IPS-18a (cell line): Measurements from ENCODE around the gene SCG5.

Experiments used
- H3K27ac ChIP-seq: one replicate; pipeline ENCODE4 v1.5.1; 2013; ENCODE audit warnings: low read length
- H3K27me3 ChIP-seq: one replicate; pipeline ENCODE4 v1.6.1; 2013; ENCODE audit warnings: mild to moderate bottlenecking, low read length; ENCODE audit not compliant: control insufficient read depth, insufficient read depth
- H3K36me3 ChIP-seq: one replicate; pipeline ENCODE4 v1.6.1; 2013; ENCODE audit warnings: low read depth, low read length; ENCODE audit not compliant: control insufficient read depth
- H3K4me1 ChIP-seq: one replicate; pipeline ENCODE4 v1.6.1; 2013; ENCODE audit warnings: low read depth, low read length; ENCODE audit not compliant: control insufficient read depth
- H3K4me3 ChIP-seq: one replicate; pipeline ENCODE4 v1.5.1; 2013; ENCODE audit warnings: low read length
- H3K9ac ChIP-seq: one replicate; pipeline ENCODE4 v1.6.1; 2013; ENCODE audit warnings: mild to moderate bottlenecking, low read length, moderate library complexity
- H3K9me3 ChIP-seq: one replicate; pipeline ENCODE4 v1.6.1; 2013; ENCODE audit warnings: low read depth, low read length; ENCODE audit not compliant: control insufficient read depth

The SCG5 gene

DNA sequence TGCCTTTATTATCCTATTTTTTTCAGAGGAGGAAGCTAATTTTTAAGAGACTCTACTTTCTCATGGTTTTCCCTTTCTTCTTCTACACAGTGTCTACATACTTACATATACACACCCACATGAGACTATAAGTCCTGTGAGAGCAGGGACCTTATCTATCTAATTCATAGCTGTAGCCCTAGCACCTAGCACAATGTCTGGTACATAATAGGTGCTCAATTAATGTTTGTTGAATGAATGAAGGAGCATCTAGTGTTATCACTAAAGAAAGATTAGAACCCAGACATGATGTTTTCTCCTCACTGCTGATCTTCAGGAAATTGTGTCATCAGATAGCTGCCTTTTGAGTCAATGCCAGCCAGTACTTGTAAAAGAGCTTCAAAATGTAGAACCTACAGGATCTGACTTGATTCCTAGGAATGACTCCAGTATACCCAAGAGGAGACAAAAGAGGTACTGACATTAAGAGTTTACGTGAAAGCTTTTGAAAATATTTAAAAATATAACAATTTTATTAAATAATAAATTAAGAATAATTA lies 2.5 kb downstream of the SCG5 start:
- peaks cover 18% of the 10 kb centered on the region for H3K4me1 ChIP-seq
- H3K9ac ChIP-seq = no peak overlapping the region
- no peaks in the 10 kb centered on the region for H3K27me3 ChIP-seq
- no peaks in the 10 kb centered on the region for H3K36me3 ChIP-seq
- no peak overlapping the region for H3K27ac ChIP-seq
- no peak overlapping the region for H3K4me3 ChIP-seq
- H3K9me3 ChIP-seq = no peaks in the 10 kb centered on the region

- Histone ChIP-seq H3K4me1 (peaks cover 13% of the 10 kb centered on the region), H3K4me3 (no peak overlapping the region), H3K36me3 (no peaks in the 10 kb centered on the region), H3K9me3 (no peaks in the 10 kb centered on the region), H3K9ac (no peak overlapping the region), H3K27me3 (no peaks in the 10 kb centered on the region), H3K27ac (no peak overlapping the region)
Observed at GRCh38 chr15:32646291-32646690, 4.8 kb downstream of the SCG5 start.

DNA sequence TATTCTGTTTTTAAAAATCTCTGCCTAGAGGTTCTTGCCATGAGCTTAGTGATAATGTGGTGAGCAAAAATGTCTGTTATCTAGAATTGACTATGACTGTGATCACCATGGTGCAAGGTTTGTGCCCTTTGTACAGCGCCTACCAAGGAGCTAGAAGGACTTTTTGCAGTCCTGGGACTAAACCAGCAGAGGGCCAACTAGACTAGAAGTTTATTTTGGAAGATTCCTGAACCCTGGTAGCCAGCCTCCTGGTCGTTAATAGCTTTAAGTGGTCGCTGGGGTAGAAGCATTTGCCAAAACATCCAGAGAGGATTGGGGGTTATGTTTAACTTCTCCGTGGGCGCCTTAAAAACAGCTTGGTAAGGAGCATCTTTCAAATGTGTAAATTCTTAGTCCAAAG lies 7.8 kb downstream of the SCG5 start:
- Histone ChIP-seq H3K27me3 (no peaks in the 10 kb centered on the region), H3K4me1 (peaks cover 7% of the 10 kb centered on the region), H3K9me3 (no peaks in the 10 kb centered on the region), H3K4me3 (no peak overlapping the region), H3K9ac (no peak overlapping the region), H3K27ac (no peak overlapping the region), H3K36me3 (no peaks in the 10 kb centered on the region)

DNA sequence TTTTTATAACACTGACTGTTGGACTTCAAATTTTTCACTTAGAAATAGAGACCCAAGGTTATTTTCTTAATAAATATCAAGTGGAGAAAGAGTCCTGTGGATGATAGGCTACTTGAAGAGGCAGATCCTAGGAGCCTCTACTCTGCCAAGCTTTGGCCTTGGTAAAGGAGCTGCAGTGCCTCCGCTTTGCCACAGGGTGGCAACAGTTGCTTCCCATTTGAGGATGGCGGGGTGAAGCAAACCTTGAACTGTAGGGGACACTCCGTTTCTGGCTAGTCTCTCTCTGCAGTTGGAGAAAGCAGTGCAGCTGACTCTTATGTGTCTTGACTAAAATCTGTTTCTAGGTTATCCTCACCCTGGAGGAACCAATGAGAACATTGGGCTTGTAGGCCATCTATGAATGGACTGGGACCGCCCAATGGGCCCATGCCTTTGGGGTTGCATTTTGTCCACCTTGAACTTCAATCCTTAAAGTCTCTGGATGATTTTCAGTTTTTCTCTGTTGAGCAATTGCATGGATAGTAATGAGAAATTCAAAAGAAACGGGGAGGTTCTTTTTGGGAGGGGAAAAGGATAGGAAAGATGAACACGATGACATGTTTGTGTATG lies 9.8 kb downstream of the SCG5 start:
- no peak overlapping the region for H3K9ac ChIP-seq
- no peaks in the 10 kb centered on the region for H3K36me3 ChIP-seq
- peaks cover 7% of the 10 kb centered on the region for H3K4me1 ChIP-seq
- no peaks in the 10 kb centered on the region for H3K27me3 ChIP-seq
- H3K9me3 ChIP-seq = no peaks in the 10 kb centered on the region
- no peak overlapping the region for H3K4me3 ChIP-seq
- no peak overlapping the region for H3K27ac ChIP-seq

DNA sequence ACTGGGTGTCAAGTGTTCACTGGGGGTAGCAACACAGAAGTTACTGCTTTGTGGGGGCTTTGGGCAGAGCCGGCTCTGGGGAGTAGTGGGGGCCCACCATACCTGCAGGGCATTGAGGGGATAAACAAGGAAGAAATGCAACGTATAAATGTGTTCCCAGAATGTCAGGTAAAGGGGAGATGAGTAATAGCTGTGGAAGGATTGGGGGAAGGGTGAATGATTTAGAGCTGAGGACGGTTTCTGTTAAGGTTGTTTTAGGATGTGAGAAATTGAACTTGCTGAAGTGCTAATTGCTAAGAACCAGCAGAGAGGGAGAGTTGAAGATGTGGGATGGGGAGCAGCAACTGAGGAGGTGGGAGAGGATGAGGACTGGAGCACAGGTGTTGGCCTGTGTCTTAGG lies 10.7 kb downstream of the SCG5 start:
- H3K36me3 ChIP-seq = no peaks in the 10 kb centered on the region
- peaks cover 7% of the 10 kb centered on the region for H3K4me1 ChIP-seq
- no peak overlapping the region for H3K27ac ChIP-seq
- H3K27me3 ChIP-seq = no peaks in the 10 kb centered on the region
- H3K4me3 ChIP-seq = no peak overlapping the region
- H3K9me3 ChIP-seq = no peaks in the 10 kb centered on the region
- no peak overlapping the region for H3K9ac ChIP-seq

DNA sequence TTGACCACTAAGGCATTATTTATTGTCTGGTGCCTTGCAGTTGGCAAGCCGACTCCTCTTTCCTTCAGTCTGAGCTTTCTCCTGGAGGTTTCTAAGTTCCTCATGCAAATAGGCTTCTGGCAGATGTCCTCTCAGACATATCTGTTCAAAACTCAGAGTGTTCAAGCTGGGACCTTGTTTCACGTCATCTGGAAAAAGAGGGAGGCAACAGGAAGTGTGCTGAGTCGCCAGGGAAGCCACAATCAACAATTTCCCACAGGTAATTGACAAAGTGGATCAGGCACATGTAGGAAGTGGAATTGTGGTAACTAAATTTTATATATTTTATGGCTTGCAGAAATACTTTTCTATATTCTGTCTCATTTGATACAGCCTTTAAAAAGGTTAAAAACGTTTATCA lies 14.6 kb downstream of the SCG5 start:
- Histone ChIP-seq H3K4me3 (no peak overlapping the region), H3K27ac (no peak overlapping the region), H3K4me1 (peaks cover 7% of the 10 kb centered on the region), H3K9ac (no peak overlapping the region), H3K36me3 (no peaks in the 10 kb centered on the region), H3K27me3 (no peaks in the 10 kb centered on the region), H3K9me3 (no peaks in the 10 kb centered on the region)

DNA sequence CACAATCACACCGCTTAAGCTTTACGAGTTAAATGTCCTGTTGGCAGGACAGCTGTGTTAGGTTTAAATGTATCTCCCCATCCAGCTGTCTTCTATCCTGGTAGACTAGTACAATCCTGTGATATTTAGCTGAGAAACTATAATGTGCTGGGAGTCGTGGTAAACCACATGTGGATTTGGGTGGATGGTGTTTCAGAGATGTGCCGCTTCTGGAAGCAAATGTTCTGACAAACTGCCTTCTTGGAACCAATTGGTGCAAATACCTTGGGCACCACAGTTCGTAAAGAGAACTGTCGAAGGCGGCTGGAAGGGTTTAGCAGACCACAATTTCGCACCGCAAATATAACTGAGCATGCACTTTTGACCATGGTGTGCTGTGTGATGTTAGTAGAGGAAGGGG lies 15.0 kb downstream of the SCG5 start:
- Histone ChIP-seq H3K4me3 (no peak overlapping the region), H3K9ac (no peak overlapping the region), H3K27me3 (no peaks in the 10 kb centered on the region), H3K27ac (no peak overlapping the region), H3K4me1 (peaks cover 7% of the 10 kb centered on the region), H3K36me3 (no peaks in the 10 kb centered on the region), H3K9me3 (no peaks in the 10 kb centered on the region)

- Histone ChIP-seq H3K36me3 (no peaks in the 10 kb centered on the region), H3K9ac (no peak overlapping the region), H3K4me3 (no peak overlapping the region), H3K4me1 (peaks cover 7% of the 10 kb centered on the region), H3K27ac (no peak overlapping the region), H3K27me3 (no peaks in the 10 kb centered on the region), H3K9me3 (no peaks in the 10 kb centered on the region)
Observed at GRCh38 chr15:32657198-32657883, 15.8 kb downstream of the SCG5 start.

GRCh38 chr15:32657941-32658340 lies 16.4 kb downstream of the SCG5 start:
- Histone ChIP-seq H3K27ac (no peak overlapping the region), H3K4me1 (peaks cover 7% of the 10 kb centered on the region), H3K36me3 (no peaks in the 10 kb centered on the region), H3K27me3 (no peaks in the 10 kb centered on the region), H3K9me3 (no peaks in the 10 kb centered on the region), H3K4me3 (no peak overlapping the region), H3K9ac (no peak overlapping the region)

GRCh38 chr15:32659340-32660155 lies 18.0 kb downstream of the SCG5 start:
- H3K36me3 ChIP-seq = no peaks in the 10 kb centered on the region

DNA sequence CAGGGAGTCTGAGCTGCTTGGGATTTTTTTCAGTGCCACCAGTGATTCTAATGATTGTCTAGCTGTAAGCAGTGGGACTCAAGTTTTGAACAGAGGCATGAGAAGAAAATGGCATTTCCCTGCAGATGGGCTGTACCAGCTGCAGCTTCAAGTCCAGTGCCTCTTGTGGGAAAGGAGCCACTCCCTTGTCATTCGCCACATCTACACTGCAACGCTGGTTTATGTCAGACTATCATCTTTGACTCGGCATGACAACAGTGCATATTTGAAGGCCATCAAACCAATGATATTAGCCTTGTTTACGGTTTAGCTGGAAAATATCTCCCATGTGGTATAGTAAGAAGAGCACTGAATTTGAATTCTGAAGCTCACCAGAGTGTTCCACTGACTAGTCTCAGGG lies 22.2 kb downstream of the SCG5 start:
- Histone ChIP-seq H3K9ac (no peak overlapping the region), H3K27me3 (no peaks in the 10 kb centered on the region), H3K4me3 (no peak overlapping the region), H3K9me3 (no peaks in the 10 kb centered on the region), H3K4me1 (peaks cover 5% of the 10 kb centered on the region), H3K36me3 (no peaks in the 10 kb centered on the region), H3K27ac (no peak overlapping the region)

More at GRCh38 chr15:32659340-32660155, 18.0 kb downstream of the SCG5 start:
- H3K27me3 ChIP-seq = no peaks in the 10 kb centered on the region
- no peak overlapping the region for H3K27ac ChIP-seq
- H3K9ac ChIP-seq = no peak overlapping the region
- H3K4me3 ChIP-seq = no peak overlapping the region
- no peaks in the 10 kb centered on the region for H3K4me1 ChIP-seq
- H3K9me3 ChIP-seq = no peaks in the 10 kb centered on the region
